NB4 (cell line): ENCODE data around the gene TMEM127.

Experiments
- MYC ChIP-seq: IDR thresholded peaks from 2 replicates; pipeline ENCODE4 v1.6.1; 2011; ENCODE audit warnings: low read depth, low read length
- POLR2A ChIP-seq: IDR thresholded peaks from 2 replicates; pipeline ENCODE4 v1.6.1; 2011; ENCODE audit warnings: mild to moderate bottlenecking; ENCODE audit not compliant: insufficient read length; ENCODE audit errors: extremely low read depth
- TF ChIP-seq, protein P1 (sequence below): IDR thresholded peaks from one replicate; pipeline ENCODE4 v1.5.1; 2012; ENCODE audit warnings: low read depth, low read length
- TF ChIP-seq, protein P2 (sequence below): IDR thresholded peaks from 2 replicates; pipeline ENCODE4 v1.6.1; 2011; ENCODE audit warnings: low read depth, low read length

DNA sequence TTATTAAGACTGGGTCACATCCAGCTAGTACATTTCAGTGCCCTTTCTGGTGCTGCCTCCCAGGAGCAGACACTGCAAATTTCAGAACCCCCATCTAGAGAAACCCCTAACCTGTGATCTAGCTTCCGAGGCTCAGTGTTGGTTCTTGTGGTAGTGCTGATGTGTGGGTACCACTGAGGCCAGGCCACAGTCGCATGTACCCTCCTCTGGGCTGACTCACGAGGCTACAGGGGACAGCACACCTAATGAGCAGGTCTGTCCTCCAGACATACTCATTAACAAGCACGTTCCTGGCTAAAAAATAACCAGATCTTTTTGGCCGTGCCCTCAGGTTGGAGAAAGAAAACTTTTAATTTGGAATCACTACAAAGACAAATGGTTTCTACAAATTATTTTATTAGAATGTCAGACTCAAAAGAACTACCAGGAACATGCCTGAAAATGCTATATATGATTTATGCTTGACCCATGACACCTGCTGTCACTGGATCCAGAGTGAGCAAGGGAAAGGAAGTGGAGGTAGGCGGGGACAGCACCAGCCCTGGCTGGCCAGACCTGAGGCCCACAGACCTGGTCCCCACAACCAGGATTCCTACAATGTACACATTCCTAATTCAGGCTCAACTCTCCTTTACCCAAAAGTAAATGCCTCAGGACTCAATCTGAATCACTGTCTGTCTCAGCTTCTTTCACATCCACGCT is 8.7 kb upstream of the TMEM127 start:
- TF ChIP-seq POLR2A = no peak
- TF ChIP-seq, protein P1, sequence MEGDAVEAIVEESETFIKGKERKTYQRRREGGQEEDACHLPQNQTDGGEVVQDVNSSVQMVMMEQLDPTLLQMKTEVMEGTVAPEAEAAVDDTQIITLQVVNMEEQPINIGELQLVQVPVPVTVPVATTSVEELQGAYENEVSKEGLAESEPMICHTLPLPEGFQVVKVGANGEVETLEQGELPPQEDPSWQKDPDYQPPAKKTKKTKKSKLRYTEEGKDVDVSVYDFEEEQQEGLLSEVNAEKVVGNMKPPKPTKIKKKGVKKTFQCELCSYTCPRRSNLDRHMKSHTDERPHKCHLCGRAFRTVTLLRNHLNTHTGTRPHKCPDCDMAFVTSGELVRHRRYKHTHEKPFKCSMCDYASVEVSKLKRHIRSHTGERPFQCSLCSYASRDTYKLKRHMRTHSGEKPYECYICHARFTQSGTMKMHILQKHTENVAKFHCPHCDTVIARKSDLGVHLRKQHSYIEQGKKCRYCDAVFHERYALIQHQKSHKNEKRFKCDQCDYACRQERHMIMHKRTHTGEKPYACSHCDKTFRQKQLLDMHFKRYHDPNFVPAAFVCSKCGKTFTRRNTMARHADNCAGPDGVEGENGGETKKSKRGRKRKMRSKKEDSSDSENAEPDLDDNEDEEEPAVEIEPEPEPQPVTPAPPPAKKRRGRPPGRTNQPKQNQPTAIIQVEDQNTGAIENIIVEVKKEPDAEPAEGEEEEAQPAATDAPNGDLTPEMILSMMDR = no peak
- no peak for TF ChIP-seq MYC
- TF ChIP-seq, protein P2, sequence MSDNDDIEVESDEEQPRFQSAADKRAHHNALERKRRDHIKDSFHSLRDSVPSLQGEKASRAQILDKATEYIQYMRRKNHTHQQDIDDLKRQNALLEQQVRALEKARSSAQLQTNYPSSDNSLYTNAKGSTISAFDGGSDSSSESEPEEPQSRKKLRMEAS = no peak
